Neural cell (in vitro differentiated cells): Measurements from ENCODE around the gene TIMELESS.

Source experiments
- CTCF ChIP-seq: fragments of 450-650 bp; IDR thresholded peaks from 2 replicates; pipeline ENCODE4 v1.5.1; 2014; ENCODE audit warnings: antibody characterized with exemption, mild to moderate bottlenecking, moderate library complexity; ENCODE audit not compliant: poor library complexity, severe bottlenecking
- EP300 ChIP-seq: fragments of 450-650 bp; conservative IDR thresholded peaks from 2 replicates; pipeline ENCODE4 v1.6.1; 2014; ENCODE audit warnings: antibody characterized with exemption, mild to moderate bottlenecking, moderate library complexity; ENCODE audit not compliant: poor library complexity, severe bottlenecking
- EZH2 ChIP-seq: fragments of 200-600, 300-800 bp; shearing (Covaris generic), sonication (generic); IDR thresholded peaks from 2 replicates; pipeline ENCODE4 v1.6.1; 2014; ENCODE audit warnings: antibody characterized with exemption, low read length, borderline replicate concordance, mild to moderate bottlenecking; ENCODE audit not compliant: insufficient read depth, poor library complexity, severe bottlenecking
- MXI1 ChIP-seq: fragments of 450-650 bp; conservative IDR thresholded peaks from 2 replicates; pipeline ENCODE4 v1.6.1; 2014; ENCODE audit warnings: antibody characterized with exemption, mild to moderate bottlenecking; ENCODE audit not compliant: poor library complexity, severe bottlenecking
- POLR2AphosphoS5 ChIP-seq: IDR thresholded peaks from 2 replicates; pipeline ENCODE4 v1.6.1; 2012
- RAD21 ChIP-seq: fragments of 450-650 bp; conservative IDR thresholded peaks from 2 replicates; pipeline ENCODE4 v1.6.1; 2014; ENCODE audit warnings: antibody characterized with exemption, mild to moderate bottlenecking, moderate library complexity
- REST ChIP-seq: IDR thresholded peaks from 2 replicates; pipeline ENCODE4 v1.6.1; 2012; ENCODE audit warnings: borderline replicate concordance
- SMC3 ChIP-seq: fragments of 450-650 bp; conservative IDR thresholded peaks from 2 replicates; pipeline ENCODE4 v1.6.1; 2014; ENCODE audit warnings: antibody characterized with exemption, mild to moderate bottlenecking, moderate library complexity; ENCODE audit not compliant: poor library complexity
- TAF1 ChIP-seq: IDR thresholded peaks from 2 replicates; pipeline ENCODE4 v1.6.1; 2012; ENCODE audit warnings: low read depth

- TF ChIP-seq CTCF (no peak), RAD21 (no peak), POLR2AphosphoS5 (no peak), TAF1 (no peak), EZH2 (no peak), EP300 (no peak), SMC3 (no peak), REST (no peak), MXI1 (no peak)
Measured at GRCh38 chr12:56377989-56378316, 71.3 kb downstream of the TIMELESS start.
